Stimulated activated CD4-positive, alpha-beta T cell treated with anti-CD3 and anti-CD28 coated beads, TNF-alpha, amount 100 ng/mL, for 24 hours (primary cell): ENCODE results near the gene COL4A2.

ENCODE experiments used
- DNase-seq, 3 experiments: peaks; one replicate each; pipeline ENCODE4 v3.0.0-alpha.2; 2020; ENCODE audit warnings: low read depth in 3 of 3

Gene COL4A2

DNA sequence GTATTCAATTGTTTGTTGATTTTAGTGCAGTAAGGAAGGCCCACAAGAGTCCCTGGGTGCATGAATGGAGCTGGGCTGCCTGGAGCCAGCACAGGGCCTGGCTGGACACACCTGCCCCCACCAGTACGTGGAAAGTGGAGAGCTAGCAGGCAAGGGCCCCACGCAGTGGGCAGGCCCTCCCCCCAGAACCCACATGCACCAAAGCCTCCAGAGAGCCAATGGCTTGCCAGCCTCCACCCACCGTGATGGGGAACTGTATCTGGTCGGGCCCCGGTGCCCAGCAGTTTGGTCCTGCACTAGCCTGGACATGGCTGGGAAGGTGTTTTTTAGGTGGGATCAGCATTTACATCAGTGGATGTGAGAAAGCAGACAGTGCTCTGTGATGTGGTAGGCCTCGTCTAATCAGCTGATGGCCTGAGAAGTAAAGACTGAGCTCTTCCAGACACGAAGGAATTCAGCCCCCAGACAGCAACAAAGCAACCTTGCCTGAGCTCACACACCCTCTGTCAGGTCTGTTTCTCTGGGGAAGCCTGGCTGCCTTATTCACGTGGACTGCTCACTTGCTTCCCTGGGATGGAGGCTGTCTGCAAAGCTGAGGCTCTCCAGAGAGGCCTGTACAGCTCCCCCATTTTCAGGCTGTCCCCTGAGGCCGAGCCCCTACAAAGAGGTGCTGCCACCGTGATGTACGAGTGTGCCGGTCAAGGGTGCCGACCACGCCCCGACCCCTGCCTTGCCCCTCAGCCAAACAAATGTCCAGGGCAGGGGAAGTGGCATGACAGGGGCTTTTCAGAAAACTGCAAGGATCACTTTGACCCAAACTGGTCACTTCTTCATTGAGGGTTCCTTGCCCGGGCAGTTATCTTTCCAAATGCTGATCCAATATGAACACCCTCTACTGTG, 226.9 kb downstream of the COL4A2 start:
- DNase-seq: no peak

DNA sequence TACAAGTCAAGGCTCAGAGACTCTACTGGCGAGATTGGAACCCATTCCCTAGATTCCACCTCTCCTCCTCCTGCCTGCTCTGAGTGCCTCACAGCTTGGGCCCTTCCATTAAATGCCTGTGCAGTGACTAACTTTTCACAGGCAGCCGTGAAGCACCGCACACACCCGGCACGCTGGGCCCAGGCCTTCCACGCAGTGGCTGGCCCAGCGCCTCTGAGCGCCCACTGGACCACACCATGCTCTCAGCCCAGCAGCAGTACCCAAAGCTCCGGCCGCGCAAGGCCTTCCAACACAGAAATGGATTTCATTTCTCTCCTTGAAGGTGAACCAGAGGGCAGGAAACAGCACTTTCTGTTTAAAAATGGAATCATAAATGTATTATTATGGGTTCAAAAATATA, 228.4 kb downstream of the COL4A2 start:
- DNase-seq: no peak

DNA sequence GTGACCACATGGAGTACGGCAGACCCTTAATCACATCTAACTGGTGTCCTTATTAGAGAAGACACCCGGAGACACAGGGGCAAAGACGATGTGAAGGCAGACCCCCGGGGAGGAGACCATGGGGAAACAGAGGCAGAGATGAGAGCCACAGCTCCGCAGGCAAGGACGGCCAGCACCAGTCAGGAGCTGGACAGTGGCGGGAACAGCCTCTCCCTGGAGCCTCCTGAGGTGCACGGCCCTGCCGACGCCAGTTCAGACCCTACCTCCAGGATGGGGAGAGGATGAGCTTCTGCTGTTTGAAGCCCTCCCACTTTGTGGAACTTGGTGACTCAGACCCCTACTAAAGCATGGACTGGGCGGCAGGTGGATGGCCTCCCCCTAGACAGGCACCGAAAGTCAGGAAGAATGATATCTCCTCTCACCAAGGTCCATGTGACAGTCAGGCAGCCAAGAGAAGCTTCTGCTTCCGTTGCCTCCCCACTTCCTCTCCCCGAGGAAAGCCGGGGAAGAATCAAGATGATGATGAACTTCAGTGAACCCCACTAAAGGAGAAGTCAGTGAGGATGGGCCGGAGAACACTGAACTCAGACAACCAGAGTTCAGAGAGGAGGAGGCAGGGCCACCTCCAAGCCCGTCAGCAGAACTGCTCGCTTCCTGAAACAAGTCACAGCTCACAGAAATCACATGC, 229.1 kb downstream of the COL4A2 start:
- DNase-seq: no peak

DNA sequence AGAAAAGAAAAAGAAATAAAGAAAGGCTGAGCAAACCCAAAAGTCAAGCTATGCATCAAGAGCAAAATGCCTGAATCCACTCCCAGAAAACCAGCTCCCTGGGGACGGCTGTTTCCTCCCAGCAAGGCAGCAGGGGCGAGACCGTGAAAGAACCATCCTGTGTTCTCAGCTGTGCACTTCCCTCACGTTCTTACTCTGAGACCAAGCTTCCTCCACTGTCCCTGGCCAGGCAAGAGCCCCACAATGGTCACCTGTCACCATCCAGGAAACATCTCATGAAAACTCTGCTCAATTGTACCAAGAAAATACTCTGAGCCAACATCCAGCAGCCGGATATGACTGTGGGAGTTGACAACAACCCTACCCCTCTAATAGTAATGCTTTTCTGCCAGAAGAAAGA, 231.5 kb downstream of the COL4A2 start:
- no peak for DNase-seq

DNA sequence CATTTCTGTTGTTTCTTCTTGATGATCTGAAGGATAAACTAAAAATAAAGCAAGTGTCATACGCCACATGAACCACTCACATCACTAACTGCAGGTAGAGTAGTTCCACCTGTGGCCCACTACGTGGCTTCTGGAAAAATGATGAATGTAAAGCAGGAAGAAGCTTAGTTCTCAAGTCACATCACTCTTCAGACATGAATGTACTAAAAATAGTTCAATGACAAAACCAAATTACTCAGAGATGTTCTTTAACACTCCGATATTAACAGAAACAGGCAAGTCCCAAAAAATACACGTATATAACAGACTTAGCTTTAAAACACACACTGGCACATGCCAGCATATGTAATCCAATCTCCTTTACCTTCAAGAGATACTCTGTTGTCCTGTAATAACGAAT, 232.8 kb downstream of the COL4A2 start:
- DNase-seq: no peak

DNA sequence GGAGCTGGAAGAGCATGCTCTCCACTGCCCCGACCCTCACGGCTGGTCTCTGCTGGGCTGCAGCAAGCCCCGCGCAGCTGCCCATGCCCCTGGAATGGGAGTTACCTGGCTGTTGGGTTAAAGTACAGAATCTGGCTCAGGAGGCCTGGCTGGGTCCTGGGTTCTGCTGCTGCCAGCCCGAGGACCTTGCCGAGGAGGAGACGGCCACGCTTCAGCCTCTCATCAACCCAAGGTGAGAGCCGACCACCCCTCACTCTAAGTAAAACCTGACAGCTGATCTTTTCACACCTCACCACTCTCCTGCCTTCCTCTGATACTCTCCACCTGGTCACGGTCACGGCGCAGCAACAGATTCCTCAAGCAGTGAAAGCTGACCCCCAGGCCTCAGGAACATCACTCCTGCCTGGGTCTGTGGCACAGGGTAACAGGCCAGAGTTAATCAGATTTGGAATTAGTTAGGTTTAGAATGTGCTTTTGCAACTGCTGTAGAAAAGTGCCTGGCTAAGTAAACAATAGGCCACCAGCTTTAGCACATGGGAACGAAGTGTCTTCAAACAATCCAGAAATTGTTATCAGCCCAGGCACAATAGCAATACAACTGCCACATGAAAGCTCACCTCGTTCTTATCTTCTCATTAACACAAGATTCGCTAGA, 233.9 kb downstream of the COL4A2 start:
- DNase-seq: no peak

DNA sequence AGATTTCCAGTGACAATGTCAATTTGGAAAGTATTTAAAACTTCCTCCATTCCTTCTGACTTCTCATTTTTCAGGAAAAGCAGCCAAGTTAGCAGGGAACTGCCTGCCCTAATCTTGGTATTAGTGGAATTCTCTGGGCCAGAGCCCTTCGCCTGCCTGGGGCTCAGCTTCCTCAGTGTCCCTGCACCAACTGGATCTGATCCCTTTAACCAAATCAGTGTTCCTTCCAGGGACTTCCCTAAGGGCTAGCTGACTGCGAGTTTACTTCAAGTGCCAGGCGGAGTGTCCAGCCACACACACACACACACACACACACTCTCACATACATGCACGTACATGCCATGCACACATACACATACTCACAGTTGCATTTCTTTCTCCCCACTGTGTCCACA, 234.4 kb downstream of the COL4A2 start:
- DNase-seq: no peak

DNA sequence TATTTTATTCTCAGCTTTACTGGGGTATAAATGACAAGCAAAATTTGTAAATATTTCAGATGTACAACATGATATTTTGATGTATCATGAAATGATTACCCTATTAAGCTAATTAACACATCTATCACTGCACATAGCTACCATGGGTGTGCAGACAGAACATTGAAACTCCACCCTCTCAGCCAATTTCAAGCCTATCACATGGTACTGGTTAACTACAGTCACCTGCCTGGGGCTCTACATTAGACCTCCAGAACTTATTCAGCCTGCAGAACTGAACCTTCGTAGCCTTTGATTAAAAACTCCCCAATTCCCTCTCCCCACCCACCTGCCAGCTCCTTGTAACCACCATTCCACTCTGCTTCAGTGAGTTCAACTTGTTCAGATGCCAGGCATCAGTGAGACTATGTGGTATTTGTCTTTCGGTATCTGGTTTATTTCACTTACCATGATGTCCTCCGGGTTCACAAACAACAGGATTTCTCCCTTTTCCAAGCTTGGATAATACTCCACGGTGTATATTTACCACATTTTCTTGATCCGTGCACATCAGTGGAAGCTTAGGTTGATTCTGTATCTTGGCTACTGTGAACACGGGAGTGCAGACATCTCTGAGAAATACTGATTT, 235.2 kb downstream of the COL4A2 start:
- no peak for DNase-seq

DNA sequence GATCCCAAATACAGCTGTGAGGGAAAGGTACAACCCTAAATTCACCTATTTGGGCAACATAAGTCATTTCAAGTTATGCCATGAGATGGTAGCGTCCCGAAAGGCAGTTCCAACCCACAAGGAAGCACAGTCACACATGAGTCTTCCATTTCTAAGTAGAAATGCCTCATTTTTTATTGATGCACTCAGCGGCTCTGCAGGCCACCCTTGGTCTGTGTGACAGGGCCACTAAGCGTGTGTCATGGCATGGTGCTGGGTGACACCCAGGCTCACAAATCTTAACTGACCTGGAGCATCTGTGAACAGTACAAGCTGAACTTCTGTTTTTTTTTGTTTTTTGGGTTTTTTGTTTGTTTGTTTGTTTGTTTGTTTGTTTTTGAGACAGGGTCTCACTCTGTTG, 239.3 kb downstream of the COL4A2 start:
- no peak for DNase-seq

DNA sequence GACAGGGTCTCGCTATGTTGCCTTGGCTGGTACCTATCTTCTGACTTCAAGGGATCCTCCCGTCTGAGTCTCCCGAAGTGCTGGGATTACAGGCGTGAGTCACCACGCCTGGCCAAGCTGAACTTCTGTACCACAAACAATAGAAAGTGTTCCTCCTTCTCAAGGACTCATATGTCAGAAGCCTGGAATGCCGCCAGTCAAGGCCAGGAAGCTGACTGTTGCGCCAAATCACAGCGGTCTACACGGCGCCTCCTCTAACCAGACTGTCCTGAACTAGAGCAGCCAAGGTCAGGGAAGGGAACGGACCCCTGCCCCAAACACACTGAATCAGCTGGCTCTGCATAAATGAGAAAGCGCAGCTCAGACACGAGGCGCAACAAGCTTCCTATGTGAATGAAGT, 239.8 kb downstream of the COL4A2 start:
- no peak for DNase-seq

DNA sequence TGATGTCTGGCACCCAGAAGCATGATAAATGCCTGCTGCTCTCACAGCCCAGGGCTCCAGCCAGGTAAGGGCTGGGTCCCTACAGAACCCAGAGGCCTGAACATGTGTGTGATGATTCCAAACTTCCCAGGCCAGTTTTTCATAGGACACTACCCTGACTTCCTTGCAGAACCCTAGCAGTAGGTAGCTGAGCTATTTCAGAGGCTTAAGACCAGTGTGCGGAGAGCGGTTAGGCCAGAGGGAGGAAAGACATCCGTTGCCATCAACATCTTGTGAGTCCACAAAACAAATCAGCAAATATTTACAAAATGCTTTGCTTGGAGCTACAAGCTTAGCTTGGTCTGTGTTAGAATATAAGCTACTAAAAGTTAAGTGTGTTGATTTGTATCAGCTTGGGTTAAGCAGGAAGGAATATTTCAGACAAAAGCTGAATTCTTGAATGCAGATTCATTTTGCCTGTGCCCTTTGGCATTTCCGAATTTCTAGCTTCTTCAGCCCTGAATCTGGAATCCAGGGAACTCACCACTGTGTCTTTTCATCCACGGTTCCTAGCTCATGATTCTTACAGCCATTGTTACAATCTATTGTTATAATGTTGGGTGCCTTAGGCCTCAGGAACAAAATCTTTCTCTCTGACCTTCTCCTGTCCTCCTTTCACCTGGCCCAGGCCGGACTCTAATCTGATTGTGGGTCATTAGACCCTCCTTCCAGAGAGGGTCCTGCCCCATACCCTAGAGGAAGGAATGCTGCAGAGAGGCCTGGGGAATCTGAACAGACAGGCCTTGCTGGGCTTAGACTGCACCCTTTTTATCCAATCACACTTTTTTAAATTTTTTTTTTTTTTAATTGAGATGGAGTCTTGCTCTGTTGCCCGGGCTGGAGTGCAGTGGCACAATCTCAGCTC, 242.1 kb downstream of the COL4A2 start:
- DNase-seq: no peak

DNA sequence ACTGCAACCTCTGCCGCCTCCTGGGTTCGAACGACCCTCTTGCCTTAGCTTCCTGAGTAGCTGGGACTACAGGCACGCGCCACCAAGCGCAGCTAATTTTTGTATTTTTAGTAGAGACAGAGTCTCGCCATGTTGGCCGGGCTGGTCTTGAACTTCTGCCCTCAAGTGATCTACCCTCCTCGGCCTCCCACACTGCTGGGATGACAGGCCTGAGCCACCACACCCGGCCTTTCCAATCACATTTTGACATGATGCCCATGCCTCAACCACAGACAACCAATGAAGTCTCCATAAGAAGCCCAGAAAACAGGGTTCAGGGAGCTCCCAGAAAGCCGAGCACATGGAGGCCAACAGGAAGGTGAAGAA, 242.7 kb downstream of the COL4A2 start:
- no peak for DNase-seq

DNA sequence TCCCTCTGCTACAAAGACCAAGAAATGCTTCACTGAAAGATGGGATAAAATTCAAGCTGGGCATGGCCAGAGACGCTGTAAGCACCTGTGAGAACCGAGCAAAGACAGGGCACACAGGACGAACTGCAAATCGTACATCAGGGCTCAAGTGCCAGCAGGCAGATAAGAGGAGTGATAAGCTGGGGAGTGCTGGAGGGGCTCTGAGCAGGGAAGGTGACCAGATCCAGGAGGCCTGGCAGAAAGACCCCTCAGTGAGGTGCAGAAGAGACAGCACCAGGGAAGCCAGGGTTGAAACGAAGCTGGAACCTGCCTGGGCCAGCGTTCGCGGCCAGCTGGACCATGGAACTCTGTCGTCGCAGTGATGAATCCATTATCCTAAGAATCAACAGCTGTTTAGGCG, 244.2 kb downstream of the COL4A2 start:
- DNase-seq: no peak

DNA sequence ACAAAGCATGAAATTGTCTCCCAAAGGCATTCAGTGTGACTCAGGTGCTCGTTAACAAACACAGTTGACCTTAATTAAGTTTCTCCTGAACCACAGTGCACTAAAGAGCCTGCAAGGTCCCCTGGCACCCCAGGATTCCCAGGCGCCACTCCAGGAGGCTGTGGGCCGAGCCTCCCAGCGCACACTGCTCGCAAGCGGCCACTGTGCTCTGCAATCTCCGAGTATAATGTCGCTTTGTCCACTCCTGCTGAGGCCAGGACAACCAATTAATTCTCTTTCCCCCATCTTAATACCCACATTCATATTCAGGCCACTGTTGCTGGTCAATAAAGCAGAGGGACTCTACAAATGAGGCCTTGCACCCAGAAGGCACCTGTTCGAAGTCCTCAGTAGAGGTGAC, 245.7 kb downstream of the COL4A2 start:
- DNase-seq: no peak

DNA sequence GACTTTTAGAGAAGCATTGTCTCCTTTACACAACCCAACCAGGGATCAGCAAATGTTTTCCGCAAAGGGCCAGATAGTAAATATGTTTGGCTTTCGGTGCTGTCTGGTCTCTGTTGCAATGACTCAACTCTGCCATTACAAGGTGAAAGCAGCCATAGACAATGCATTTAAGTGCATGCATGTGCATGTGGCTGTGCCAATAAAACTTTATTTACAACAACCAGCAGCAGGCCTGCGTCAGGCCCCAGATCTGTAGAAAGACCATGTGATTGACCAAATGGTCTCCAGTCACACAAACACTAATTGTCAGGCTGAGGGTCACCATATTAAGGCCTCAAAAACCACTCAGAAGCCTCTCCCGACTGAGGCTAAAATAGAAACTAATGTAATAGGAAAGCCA, 246.3 kb downstream of the COL4A2 start:
- no peak for DNase-seq

DNA sequence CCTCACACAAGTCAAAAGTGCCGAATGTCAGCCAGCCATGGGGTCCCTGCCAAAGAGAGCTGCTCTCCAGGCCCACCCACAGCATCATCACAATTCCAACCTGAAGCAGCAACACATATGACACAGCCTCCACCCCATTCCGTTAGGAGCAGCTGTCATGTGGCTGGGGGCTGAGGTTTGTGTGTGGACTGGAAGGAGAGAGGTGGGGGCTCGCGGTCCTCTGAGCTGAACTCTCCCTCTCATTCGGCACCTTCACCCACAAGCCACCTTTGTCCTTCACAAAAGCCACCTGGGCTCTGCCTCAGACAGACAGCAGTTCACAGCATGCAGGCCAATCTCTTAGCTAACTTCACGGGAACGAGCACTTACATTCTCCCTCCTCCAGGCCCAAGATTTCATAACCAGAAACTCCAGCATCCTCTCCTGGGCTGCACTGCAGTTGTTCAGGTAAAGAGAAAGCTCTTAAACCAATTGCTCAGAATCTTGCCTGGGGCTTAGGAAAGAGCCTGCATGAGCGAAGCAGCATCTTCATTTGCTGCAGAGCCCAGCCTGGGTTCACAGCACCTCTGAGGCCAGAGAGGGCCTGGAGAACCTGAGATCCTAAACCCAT, 247.2 kb downstream of the COL4A2 start:
- no peak for DNase-seq

DNA sequence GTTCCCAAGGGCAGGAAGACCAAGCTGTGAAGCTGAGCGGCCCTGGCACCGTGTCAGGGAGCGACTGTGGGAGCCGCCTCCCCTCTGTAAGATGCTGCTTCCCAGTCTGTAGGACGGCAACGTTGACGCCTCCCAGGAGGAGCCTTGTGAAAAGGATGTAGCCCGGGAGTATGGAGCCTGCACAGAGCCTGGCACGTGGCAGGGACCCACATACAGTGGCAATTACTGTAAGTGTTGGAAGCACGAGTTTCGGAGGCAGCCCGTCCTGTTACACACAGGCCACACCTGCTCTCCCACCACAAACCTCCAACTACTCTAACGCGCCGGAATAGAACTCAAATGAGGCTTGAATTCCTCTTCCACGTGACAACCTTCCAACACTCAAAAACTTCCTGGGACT, 247.9 kb downstream of the COL4A2 start:
- DNase-seq: no peak

DNA sequence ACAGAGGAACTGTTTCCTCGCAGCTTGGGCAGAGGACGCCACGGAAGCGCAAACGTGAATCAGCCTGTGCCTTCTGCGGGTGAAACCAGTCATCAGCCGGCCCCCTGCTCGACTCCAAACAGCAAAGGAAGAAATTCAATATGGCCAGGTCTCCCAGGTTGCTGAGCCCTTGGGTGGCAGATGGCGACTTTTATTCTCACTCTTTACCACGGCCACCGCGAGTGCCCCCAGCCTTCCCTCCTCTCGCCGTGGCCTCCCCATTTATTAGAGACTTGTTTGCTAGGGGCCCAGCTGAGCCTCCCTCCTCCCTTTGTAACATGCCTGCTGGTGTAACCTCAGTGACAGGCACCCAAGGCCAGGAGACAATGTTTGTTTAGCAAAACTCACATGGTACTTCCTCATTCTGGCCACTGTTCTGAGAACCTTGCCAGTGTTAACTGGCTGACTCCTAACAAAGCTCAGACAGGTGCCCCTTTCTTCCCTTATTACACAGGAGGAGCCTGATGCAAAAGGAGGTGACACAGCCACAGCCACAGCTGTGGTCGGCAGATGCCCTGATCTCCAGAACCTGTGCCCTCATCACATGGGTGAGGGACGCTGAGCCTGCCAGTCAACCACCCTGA, 248.6 kb downstream of the COL4A2 start:
- DNase-seq: no peak

DNA sequence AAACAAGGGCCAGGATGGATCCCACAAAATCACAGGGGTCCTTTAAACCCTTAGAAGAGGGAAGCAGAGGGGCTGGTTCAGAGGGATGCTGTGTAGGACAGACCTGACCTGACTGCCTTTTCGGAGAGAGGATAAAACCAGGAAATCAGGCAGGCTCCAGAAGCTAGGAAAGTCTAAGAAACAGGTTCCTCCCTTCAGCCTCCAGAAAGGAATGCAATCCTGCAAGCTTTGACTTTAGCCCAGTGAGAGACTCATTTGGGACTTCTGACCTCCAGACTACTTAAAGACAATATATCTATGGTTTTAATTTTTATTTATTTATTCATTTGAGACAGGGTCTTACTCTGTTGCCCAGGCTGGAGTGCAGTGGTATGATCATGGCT, 249.1 kb downstream of the COL4A2 start:
- no peak for DNase-seq

DNA sequence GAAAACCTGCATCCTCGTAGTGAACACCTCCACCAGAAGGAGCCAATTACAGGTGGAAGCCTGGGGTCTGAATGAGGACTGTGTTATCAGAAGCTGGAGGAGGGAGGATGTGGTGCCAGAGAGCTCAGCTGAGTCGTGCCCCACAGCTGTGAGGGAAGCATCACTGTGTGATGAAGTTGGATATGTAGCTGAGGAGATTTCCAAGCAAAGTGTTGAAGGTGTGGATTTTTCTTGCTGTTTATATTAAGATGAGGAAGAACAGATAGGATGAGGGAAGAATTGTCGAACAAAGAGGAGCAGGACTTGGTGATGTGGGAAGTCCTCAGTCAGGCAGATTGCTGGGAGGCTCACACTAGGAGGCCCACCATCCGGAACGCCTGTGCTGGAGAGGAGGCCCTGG, 250.0 kb downstream of the COL4A2 start:
- no peak for DNase-seq
